OCI-LY1 (cell line): Measurements from ENCODE around the gene C8G.

Experiments
- H2AFZ ChIP-seq: fragments of 200-600 bp; sonication (generic), shearing (Covaris generic); 2 replicates; pipeline ENCODE4 v1.6.0; 2014; ENCODE audit warnings: antibody characterized with exemption, mild to moderate bottlenecking, low read length
- H3F3A ChIP-seq: fragments of 200-600 bp; sonication (generic), shearing (Covaris generic); 2 replicates; pipeline ENCODE4 v1.6.0; 2014; ENCODE audit warnings: mild to moderate bottlenecking, antibody characterized with exemption, low read length, moderate library complexity; ENCODE audit not compliant: insufficient read depth
- H3K27ac ChIP-seq: fragments of 200-600 bp; sonication (generic); 2 replicates; pipeline ENCODE4 v1.5.1; 2014; ENCODE audit warnings: low read length, mixed run types, mild to moderate bottlenecking, low read depth; ENCODE audit not compliant: poor library complexity, severe bottlenecking
- H3K27me3 ChIP-seq: fragments of 200-600 bp; sonication (generic); 2 replicates; pipeline ENCODE4 v1.6.0; 2014; ENCODE audit warnings: antibody characterized with exemption, mild to moderate bottlenecking, low read length, moderate library complexity; ENCODE audit not compliant: insufficient read depth
- H3K36me3 ChIP-seq: fragments of 200-600 bp; sonication (generic); 2 replicates; pipeline ENCODE4 v1.6.1; 2014; ENCODE audit warnings: mild to moderate bottlenecking, antibody characterized with exemption, low read length, moderate library complexity, mixed read lengths; ENCODE audit not compliant: insufficient read depth
- H3K4me1 ChIP-seq: fragments of 200-600 bp; sonication (generic); 2 replicates; pipeline ENCODE4 v1.5.1; 2014; ENCODE audit warnings: mild to moderate bottlenecking, low read length, moderate library complexity; ENCODE audit not compliant: insufficient read depth, severe bottlenecking
- H3K4me2 ChIP-seq: fragments of 200-600 bp; sonication (generic), shearing (Covaris generic); 2 replicates; pipeline ENCODE4 v1.6.1; 2014; ENCODE audit warnings: low read length
- H3K4me3 ChIP-seq: fragments of 200-600 bp; sonication (generic); 2 replicates; pipeline ENCODE4 v1.5.1; 2014; ENCODE audit warnings: low read length, low read depth, mild to moderate bottlenecking, mixed read lengths; ENCODE audit not compliant: poor library complexity, severe bottlenecking
- H3K79me2 ChIP-seq: fragments of 200-600 bp; shearing (Covaris generic); 2 replicates; pipeline ENCODE4 v1.6.1; 2016; ENCODE audit warnings: mixed run types, low read length, mixed read lengths; ENCODE audit not compliant: insufficient read depth
- H3K9ac ChIP-seq: fragments of 200-600 bp; sonication (generic), shearing (Covaris generic); 2 replicates; pipeline ENCODE4 v1.6.1; 2014; ENCODE audit warnings: mild to moderate bottlenecking, low read length, mixed read lengths
- H3K9me2 ChIP-seq: fragments of 200-600 bp; sonication (generic), shearing (Covaris generic); 2 replicates; pipeline ENCODE4 v1.6.1; 2014; ENCODE audit warnings: low read depth, mild to moderate bottlenecking, low read length, mixed read lengths
- H3K9me3 ChIP-seq: fragments of 200-600 bp; shearing (Covaris generic); 2 replicates; pipeline ENCODE4 v1.6.1; 2014; ENCODE audit warnings: low read length, mixed read lengths
- H4K20me1 ChIP-seq: fragments of 200-600 bp; sonication (generic), shearing (Covaris generic); 2 replicates; pipeline ENCODE4 v1.6.0; 2016; ENCODE audit warnings: mild to moderate bottlenecking, low read length; ENCODE audit not compliant: insufficient read depth
- EZH2 ChIP-seq: fragments of 200-600 bp; sonication (generic), shearing (Covaris generic); IDR thresholded peaks from 2 replicates; pipeline ENCODE4 v1.8.0; 2017; ENCODE audit warnings: borderline replicate concordance, mixed run types, mild to moderate bottlenecking, antibody characterized with exemption, low read length, moderate library complexity, mixed read lengths
- TF ChIP-seq, protein P1 (sequence below): fragments of 200-600 bp; sonication (generic), shearing (Covaris generic); IDR thresholded peaks from 2 replicates; pipeline ENCODE4 v1.5.1; 2017; ENCODE audit warnings: mild to moderate bottlenecking, antibody characterized with exemption, low read length, moderate library complexity, mixed read lengths

C8G gene

DNA sequence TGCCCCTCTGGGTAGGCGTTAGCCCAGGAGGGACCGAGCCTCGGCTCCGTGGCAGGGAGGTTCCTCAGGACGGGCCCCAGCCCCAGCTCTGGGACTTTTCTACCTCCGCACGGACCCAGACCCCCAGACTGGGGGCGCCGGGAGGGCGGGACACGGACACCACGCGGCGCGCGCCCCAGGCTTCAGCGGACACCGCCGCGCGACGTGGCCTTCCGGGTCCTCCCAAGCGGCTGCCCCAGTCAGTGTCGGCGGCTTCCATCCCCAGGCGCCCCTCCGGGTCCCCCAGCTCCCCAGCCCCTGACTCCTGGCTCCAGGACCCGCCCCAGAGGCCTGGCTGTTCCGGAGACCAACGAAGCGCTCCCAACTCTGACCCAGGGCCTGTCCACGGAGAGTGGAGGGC is 40.8 kb downstream of the C8G start:
- TF ChIP-seq, protein P1, sequence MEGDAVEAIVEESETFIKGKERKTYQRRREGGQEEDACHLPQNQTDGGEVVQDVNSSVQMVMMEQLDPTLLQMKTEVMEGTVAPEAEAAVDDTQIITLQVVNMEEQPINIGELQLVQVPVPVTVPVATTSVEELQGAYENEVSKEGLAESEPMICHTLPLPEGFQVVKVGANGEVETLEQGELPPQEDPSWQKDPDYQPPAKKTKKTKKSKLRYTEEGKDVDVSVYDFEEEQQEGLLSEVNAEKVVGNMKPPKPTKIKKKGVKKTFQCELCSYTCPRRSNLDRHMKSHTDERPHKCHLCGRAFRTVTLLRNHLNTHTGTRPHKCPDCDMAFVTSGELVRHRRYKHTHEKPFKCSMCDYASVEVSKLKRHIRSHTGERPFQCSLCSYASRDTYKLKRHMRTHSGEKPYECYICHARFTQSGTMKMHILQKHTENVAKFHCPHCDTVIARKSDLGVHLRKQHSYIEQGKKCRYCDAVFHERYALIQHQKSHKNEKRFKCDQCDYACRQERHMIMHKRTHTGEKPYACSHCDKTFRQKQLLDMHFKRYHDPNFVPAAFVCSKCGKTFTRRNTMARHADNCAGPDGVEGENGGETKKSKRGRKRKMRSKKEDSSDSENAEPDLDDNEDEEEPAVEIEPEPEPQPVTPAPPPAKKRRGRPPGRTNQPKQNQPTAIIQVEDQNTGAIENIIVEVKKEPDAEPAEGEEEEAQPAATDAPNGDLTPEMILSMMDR, result no peak
- no peak for TF ChIP-seq EZH2

DNA sequence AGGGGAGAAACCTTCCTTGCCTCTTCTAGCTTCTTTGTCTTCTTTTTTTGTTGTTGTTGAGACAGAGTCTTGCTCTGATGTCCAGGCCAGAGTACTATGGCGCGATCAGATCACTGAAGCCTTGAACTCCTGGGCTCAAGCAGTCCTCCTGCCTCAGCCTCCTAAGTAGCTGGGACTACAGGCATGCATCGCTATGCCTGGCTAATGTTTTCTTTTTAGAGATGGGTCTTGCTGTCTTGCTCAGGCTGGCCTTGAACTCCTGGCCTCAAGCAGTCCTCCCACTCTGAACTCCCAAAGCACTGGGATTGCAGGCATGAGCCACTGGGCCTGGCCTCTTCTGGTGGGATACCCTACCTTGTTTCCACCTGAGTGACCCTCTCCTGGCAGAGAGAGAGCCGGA is 43.8 kb downstream of the C8G start:
- H3K36me3 ChIP-seq, result no peaks in the 10 kb centered on the region; the same call in 1 of the 2 replicates
- no peak overlapping the region for H3K27ac ChIP-seq
- H3K9ac ChIP-seq, result no peak overlapping the region
- no peak overlapping the region for H2AFZ ChIP-seq
- no peak for TF ChIP-seq EZH2
- TF ChIP-seq, protein P1, result no peak
- no peaks in the 10 kb centered on the region for H3F3A ChIP-seq
- H3K9me2 ChIP-seq, result no peaks in the 10 kb centered on the region
- H3K9me3 ChIP-seq, result no peaks in the 10 kb centered on the region
- peaks cover 17% of the 10 kb centered on the region; the same call in 1 of the 2 replicates for H3K27me3 ChIP-seq
- H3K4me2 ChIP-seq, result no peak overlapping the region
- no peak overlapping the region for H3K4me3 ChIP-seq
- H3K79me2 ChIP-seq, result no peaks in the 10 kb centered on the region
- no peaks in the 10 kb centered on the region for H4K20me1 ChIP-seq
- H3K4me1 ChIP-seq, result peaks cover 12% of the 10 kb centered on the region

More for the DNA sequence above, 40.8 kb downstream of the C8G start:
- Histone ChIP-seq H3F3A (no peaks in the 10 kb centered on the region), H3K36me3 (no peaks in the 10 kb centered on the region), H2AFZ (no peak overlapping the region), H3K4me2 (no peak overlapping the region), H3K27me3 (peaks cover 19% of the 10 kb centered on the region), H3K27ac (no peak overlapping the region), H3K4me1 (no peaks in the 10 kb centered on the region), H3K9me3 (no peaks in the 10 kb centered on the region), H3K4me3 (no peak overlapping the region), H3K9ac (no peak overlapping the region), H4K20me1 (no peaks in the 10 kb centered on the region), H3K9me2 (no peaks in the 10 kb centered on the region), H3K79me2 (no peaks in the 10 kb centered on the region)

DNA sequence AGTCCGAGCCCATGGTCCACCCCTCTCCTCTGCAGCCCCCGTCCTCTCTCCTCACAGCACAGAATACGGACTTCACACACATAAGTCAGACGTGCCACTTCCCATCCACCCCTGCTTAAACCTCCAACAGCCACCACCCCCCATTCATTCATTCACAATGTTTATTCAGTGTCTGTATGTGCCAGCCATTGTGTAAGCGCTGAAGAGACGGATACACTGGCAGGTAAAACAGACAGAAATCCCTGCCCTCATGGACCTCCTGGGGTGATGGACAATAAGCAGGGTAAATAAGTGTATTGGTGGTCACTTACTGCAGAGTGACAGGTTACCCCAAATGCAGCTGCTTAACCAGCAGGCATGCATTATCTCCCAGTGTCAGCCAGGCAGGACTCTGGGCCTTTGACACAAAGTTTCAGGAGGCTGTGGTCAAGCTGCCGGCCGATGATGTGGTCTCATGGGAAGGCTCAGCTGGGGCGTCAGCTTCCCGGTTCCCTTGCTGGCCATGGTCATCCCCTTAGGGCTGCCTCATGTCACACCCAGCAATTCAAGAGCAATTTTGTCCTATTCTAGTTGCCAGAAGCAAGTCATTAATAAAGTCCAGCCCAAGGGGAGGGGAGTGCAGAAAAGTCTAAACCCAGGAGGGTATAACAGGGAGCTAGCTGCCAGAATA is 45.3 kb downstream of the C8G start:
- TF ChIP-seq EZH2, result no peak
- TF ChIP-seq, protein P1, result no peak
- Histone ChIP-seq H3K9me2 (no peaks in the 10 kb centered on the region), H3K27me3 (peaks cover 17% of the 10 kb centered on the region; the same call in 1 of the 2 replicates), H2AFZ (no peak overlapping the region), H3K9ac (no peak overlapping the region), H3K27ac (no peak overlapping the region), H3K9me3 (no peaks in the 10 kb centered on the region), H3K4me2 (no peak overlapping the region), H3K36me3 (no peaks in the 10 kb centered on the region; the same call in 1 of the 2 replicates), H4K20me1 (no peaks in the 10 kb centered on the region), H3K4me1 (peaks cover 12% of the 10 kb centered on the region), H3K79me2 (no peaks in the 10 kb centered on the region), H3F3A (no peaks in the 10 kb centered on the region), H3K4me3 (no peak overlapping the region)
